Large intestine (tissue), 3 donors: ENCODE measurements around the gene CDKN1A. TPM values are rescaled to one million over a fixed set of nuclear protein-coding genes. Genes with fewer than 3 reads are reported as not detected.
A peak's percentile ranks its signal among the peaks of the same experiment; 100 is the strongest.

Experiments used
- DNase-seq, 2 donors: peaks; one replicate each; pipeline versions ENCODE4 v3.0.0 to v3.0.0-alpha.2; 2013
- H3K27ac ChIP-seq: one replicate; pipeline ENCODE4 v1.5.1; 2013; ENCODE audit warnings: low read length
- H3K27me3 ChIP-seq: 2 replicates; pipeline ENCODE4 v1.6.1; 2013; ENCODE audit warnings: low read length; ENCODE audit not compliant: control insufficient read depth, insufficient read depth
- H3K36me3 ChIP-seq: 2 replicates; pipeline ENCODE4 v1.6.1; 2013; ENCODE audit warnings: low read length; ENCODE audit not compliant: control insufficient read depth, insufficient read depth
- H3K4me1 ChIP-seq: one replicate; pipeline ENCODE4 v1.6.1; 2013; ENCODE audit warnings: low read length; ENCODE audit not compliant: control insufficient read depth, insufficient read depth
- H3K4me3 ChIP-seq: one replicate; pipeline ENCODE4 v1.5.1; 2013; ENCODE audit warnings: low read length
- H3K9me3 ChIP-seq: one replicate; pipeline ENCODE4 v1.6.1; 2013; ENCODE audit warnings: mild to moderate bottlenecking, low read depth, low read length, moderate library complexity; ENCODE audit not compliant: control insufficient read depth
- WGBS: methylation state at CpG from one replicate; pipeline ENCODE4 v1.1.5; 2013; ENCODE audit warnings: low lambda C conversion rate; ENCODE audit not compliant: insufficient coverage; 5-methylcytosine and 5-hydroxymethylcytosine counted together
- polyA plus RNA-seq: library from polyadenylated mRNA; unstranded; fragments of 120-200 nt; gene quantifications from one replicate; pipeline ENCODE4 v1.2.1, GENCODE V29; 2013

Gene CDKN1A
- polyA plus RNA-seq, 1 donor, result 183 TPM

DNA sequence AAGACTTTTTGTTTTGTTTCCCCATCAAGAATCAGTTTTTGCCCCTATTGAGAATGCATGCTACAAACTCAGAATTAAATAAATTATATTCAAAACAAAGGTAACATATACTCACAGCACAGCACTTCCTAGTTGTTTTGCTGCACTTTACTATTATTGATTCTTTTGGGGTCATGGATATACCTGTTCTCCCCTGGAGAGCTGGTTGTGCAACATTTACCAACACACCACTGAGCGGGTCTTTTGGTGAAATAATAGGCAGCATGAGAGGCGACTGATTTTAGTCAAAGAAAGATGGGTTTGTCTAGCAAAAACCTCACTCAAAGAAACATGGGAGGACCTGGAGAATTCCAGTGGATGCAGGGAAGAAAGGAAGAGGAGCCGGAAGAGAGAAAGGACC is 39.9 kb upstream of the CDKN1A start:
- Histone ChIP-seq H3K36me3 (no peaks in the 10 kb centered on the region), H3K9me3 (no peaks in the 10 kb centered on the region), H3K27me3 (no peaks in the 10 kb centered on the region), H3K4me1 (peaks cover 30% of the 10 kb centered on the region), H3K4me3 (no peak overlapping the region), H3K27ac (no peak overlapping the region)
- WGBS, result 100% methylated on average over 1 of the region's 3 CpGs
- no peak for DNase-seq

DNA sequence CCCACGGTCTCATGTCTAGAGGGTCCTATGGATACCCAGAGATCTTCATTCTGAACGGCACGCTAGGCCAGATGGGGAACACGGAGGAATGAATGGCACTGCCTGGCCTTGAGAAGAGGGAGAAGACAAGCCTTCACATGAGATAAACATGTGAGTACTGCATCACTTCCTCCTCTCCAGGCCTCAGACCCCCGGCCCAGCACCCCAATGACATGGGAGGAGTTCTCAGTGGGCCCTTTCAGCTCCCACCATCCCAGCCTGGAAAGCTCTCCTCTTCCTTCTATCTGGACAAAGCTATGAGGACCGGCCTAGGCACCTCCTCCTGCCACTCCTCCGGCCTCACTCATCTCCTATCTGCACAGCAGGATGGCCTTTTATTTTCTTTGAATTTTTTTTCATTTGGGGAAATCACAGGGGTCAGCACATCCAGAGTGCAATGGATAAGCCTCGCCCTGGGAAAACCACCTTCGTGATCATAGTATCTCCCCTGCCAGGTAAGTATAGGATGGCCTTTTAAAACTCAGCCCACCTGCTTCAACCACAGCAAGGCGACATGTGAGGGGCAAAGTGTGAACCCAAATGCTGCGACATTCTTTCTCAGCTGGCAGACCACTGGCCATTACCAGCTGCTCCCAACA is 39.2 kb upstream of the CDKN1A start:
- Histone ChIP-seq H3K27ac (no peak overlapping the region), H3K27me3 (no peaks in the 10 kb centered on the region), H3K4me1 (peaks cover 31% of the 10 kb centered on the region), H3K4me3 (no peak overlapping the region), H3K9me3 (no peaks in the 10 kb centered on the region), H3K36me3 (no peaks in the 10 kb centered on the region)
- WGBS, result no CpG with 5 or more reads among the region's 11 CpGs
- no peak for DNase-seq

GRCh38 chr6:36641543-36641942 is 37.0 kb upstream of the CDKN1A start:
- Histone ChIP-seq H3K27me3 (no peaks in the 10 kb centered on the region), H3K4me1 (peaks cover 35% of the 10 kb centered on the region), H3K27ac (peak overlapping the region; percentile 81), H3K36me3 (no peaks in the 10 kb centered on the region), H3K4me3 (no peak overlapping the region), H3K9me3 (no peaks in the 10 kb centered on the region)
- WGBS, result 71% methylated on average over 1 of the region's 3 CpGs
- peak; percentile 67 to 85 for DNase-seq

GRCh38 chr6:36642913-36643817 is 35.3 kb upstream of the CDKN1A start:
- no peaks in the 10 kb centered on the region for H3K27me3 ChIP-seq
- no peak overlapping the region for H3K4me3 ChIP-seq
- peaks cover 35% of the 10 kb centered on the region for H3K4me1 ChIP-seq
- H3K9me3 ChIP-seq, result no peaks in the 10 kb centered on the region
- H3K27ac ChIP-seq, result peak overlapping the region; percentile 81
- no CpG with 5 or more reads among the region's 8 CpGs for WGBS
- no peaks in the 10 kb centered on the region for H3K36me3 ChIP-seq
- DNase-seq, result peak; percentile 87 to 95

- no CpG with 5 or more reads among the region's 4 CpGs for WGBS
- peaks cover 35% of the 10 kb centered on the region for H3K4me1 ChIP-seq
- no peak overlapping the region for H3K4me3 ChIP-seq
- no peaks in the 10 kb centered on the region for H3K36me3 ChIP-seq
- H3K27me3 ChIP-seq, result no peaks in the 10 kb centered on the region
- H3K27ac ChIP-seq, result peak overlapping the region; percentile 81
- no peaks in the 10 kb centered on the region for H3K9me3 ChIP-seq
- DNase-seq, result no peak
Measured at GRCh38 chr6:36643977-36644376, 34.5 kb upstream of the CDKN1A start.

GRCh38 chr6:36649086-36649485 is 29.4 kb upstream of the CDKN1A start:
- Histone ChIP-seq H3K36me3 (no peaks in the 10 kb centered on the region), H3K27me3 (no peaks in the 10 kb centered on the region), H3K27ac (no peak overlapping the region), H3K4me3 (no peak overlapping the region), H3K4me1 (peaks cover 37% of the 10 kb centered on the region), H3K9me3 (no peaks in the 10 kb centered on the region)
- WGBS, result no CpG with 5 or more reads among the region's 3 CpGs
- no peak for DNase-seq

GRCh38 chr6:36649701-36650484 is 28.6 kb upstream of the CDKN1A start:
- H3K27me3 ChIP-seq, result no peaks in the 10 kb centered on the region
- peaks cover 31% of the 10 kb centered on the region for H3K4me1 ChIP-seq
- H3K27ac ChIP-seq, result peak overlapping the region; percentile 65
- H3K9me3 ChIP-seq, result no peaks in the 10 kb centered on the region
- no peak overlapping the region for H3K4me3 ChIP-seq
- peak in 1 of 2 donors; percentile 51 for DNase-seq
- no peaks in the 10 kb centered on the region for H3K36me3 ChIP-seq
- no CpG with 5 or more reads among the region's 13 CpGs for WGBS

- peak overlapping the region; percentile 65 for H3K27ac ChIP-seq
- no peaks in the 10 kb centered on the region for H3K36me3 ChIP-seq
- peak in 1 of 2 donors; percentile 73 for DNase-seq
- H3K27me3 ChIP-seq, result no peaks in the 10 kb centered on the region
- H3K9me3 ChIP-seq, result no peaks in the 10 kb centered on the region
- H3K4me1 ChIP-seq, result peaks cover 31% of the 10 kb centered on the region
- H3K4me3 ChIP-seq, result no peak overlapping the region
- WGBS, result no CpG with 5 or more reads among the region's 2 CpGs
Measured at GRCh38 chr6:36650848-36651478, 27.6 kb upstream of the CDKN1A start.

GRCh38 chr6:36651659-36652379 is 26.7 kb upstream of the CDKN1A start:
- 60% methylated on average over 1 of the region's 11 CpGs for WGBS
- peaks cover 31% of the 10 kb centered on the region for H3K4me1 ChIP-seq
- DNase-seq, result peak in 1 of 2 donors; percentile 60

More at GRCh38 chr6:36651659-36652379, 26.7 kb upstream of the CDKN1A start:
- no peaks in the 10 kb centered on the region for H3K27me3 ChIP-seq
- H3K27ac ChIP-seq, result peak overlapping the region; percentile 65
- H3K9me3 ChIP-seq, result no peaks in the 10 kb centered on the region
- H3K4me3 ChIP-seq, result no peak overlapping the region
- H3K36me3 ChIP-seq, result no peaks in the 10 kb centered on the region
